ENCODE data around the gene FLYWCH1. TPM values are rescaled to one million over a fixed set of nuclear protein-coding genes. Genes with fewer than 3 reads are reported as not detected.

Gene FLYWCH1
- total and polyA plus RNA-seq, 2 of the 8 experiments (the other 6 are each of a cell fraction or from before 2014, with no cell fraction given) = 12.4 to 23.5 TPM

GRCh38 chr16:2971985-2972784 is 60.5 kb downstream of the FLYWCH1 start (continued):
- TF ChIP-seq RBBP5 (IDR thresholded peaks at IDR 0.05; ENCODE audit: borderline replicate concordance, low read depth, low read length) (no peak), POLR2AphosphoS5 (IDR thresholded peaks at IDR 0.05; ENCODE audit: low read depth, low read length) (peak; percentile 17; the same call in 1 of the 2 replicates), MAFK (IDR thresholded peaks at IDR 0.05; ENCODE audit: low read depth, low read length) (no peak), POU5F1 (IDR thresholded peaks at IDR 0.05; ENCODE audit: low read depth, low read length) (no peak), CHD1 (IDR thresholded peaks at IDR 0.05; ENCODE audit: low read depth, low read length) (no peak)

Measured in H1 (cell line).